ENCODE data around the gene NKX2-1.

Gene NKX2-1

GRCh38 chr14:36511981-36512584, 7.9 kb downstream of the NKX2-1 start:
- Histone ChIP-seq H3K36me3 (ENCODE audit: control insufficient read depth in 1 of 2, insufficient read depth in 2 of 2, low read length in 2 of 2) (no peaks in the 10 kb centered on the region), H3K9me3 (ENCODE audit: control insufficient read depth in 1 of 2, low read length in 2 of 2) (no peaks in the 10 kb centered on the region), H3K9ac (ENCODE audit: low read depth in 1 of 2, low read length in 2 of 2) (no peak overlapping the region), H3K27ac (ENCODE audit: low read depth, low read length) (no peak overlapping the region), H3K4me1 (ENCODE audit: control insufficient read depth in 1 of 2, insufficient read depth in 2 of 2, low read length in 2 of 2) (no peaks in the 10 kb centered on the region), H3K4me3 (ENCODE audit: low read depth in 1 of 2, low read length in 2 of 2) (no peak overlapping the region), H3K27me3 (ENCODE audit: control insufficient read depth in 1 of 2, insufficient read depth in 2 of 2, low read length in 2 of 2) (peaks cover 83 to 87% of the 10 kb centered on the region in 2 donors)

- H3K4me3 ChIP-seq (ENCODE audit: low read depth in 1 of 2, low read length in 2 of 2) = no peak overlapping the region
- H3K4me1 ChIP-seq (ENCODE audit: control insufficient read depth in 1 of 2, insufficient read depth in 2 of 2, low read length in 2 of 2) = no peaks in the 10 kb centered on the region
- no peaks in the 10 kb centered on the region for H3K9me3 ChIP-seq (ENCODE audit: control insufficient read depth in 1 of 2, low read length in 2 of 2)
- no peaks in the 10 kb centered on the region for H3K36me3 ChIP-seq (ENCODE audit: control insufficient read depth in 1 of 2, insufficient read depth in 2 of 2, low read length in 2 of 2)
- peaks cover 86 to 92% of the 10 kb centered on the region in 2 donors for H3K27me3 ChIP-seq (ENCODE audit: control insufficient read depth in 1 of 2, insufficient read depth in 2 of 2, low read length in 2 of 2)
- H3K27ac ChIP-seq (ENCODE audit: low read depth, low read length) = no peak overlapping the region
- H3K9ac ChIP-seq (ENCODE audit: low read depth in 1 of 2, low read length in 2 of 2) = no peak overlapping the region
These were observed 9.2 kb downstream of the NKX2-1 start for GRCh38 chr14:36510874-36511273.

- peaks cover 83 to 91% of the 10 kb centered on the region in 2 donors for H3K27me3 ChIP-seq (ENCODE audit: control insufficient read depth in 1 of 2, insufficient read depth in 2 of 2, low read length in 2 of 2)
- H3K4me1 ChIP-seq (ENCODE audit: control insufficient read depth in 1 of 2, insufficient read depth in 2 of 2, low read length in 2 of 2) = no peaks in the 10 kb centered on the region
- no peak overlapping the region for H3K9ac ChIP-seq (ENCODE audit: low read depth in 1 of 2, low read length in 2 of 2)
- no peaks in the 10 kb centered on the region for H3K36me3 ChIP-seq (ENCODE audit: control insufficient read depth in 1 of 2, insufficient read depth in 2 of 2, low read length in 2 of 2)
- H3K27ac ChIP-seq (ENCODE audit: low read depth, low read length) = no peak overlapping the region
- H3K9me3 ChIP-seq (ENCODE audit: control insufficient read depth in 1 of 2, low read length in 2 of 2) = no peaks in the 10 kb centered on the region
- no peak overlapping the region for H3K4me3 ChIP-seq (ENCODE audit: low read depth in 1 of 2, low read length in 2 of 2)
These were observed 9.8 kb downstream of the NKX2-1 start for GRCh38 chr14:36510078-36510799.

- H3K27me3 ChIP-seq (ENCODE audit: control insufficient read depth in 1 of 2, insufficient read depth in 2 of 2, low read length in 2 of 2) = peaks cover 86 to 91% of the 10 kb centered on the region in 2 donors
- no peak overlapping the region for H3K4me3 ChIP-seq (ENCODE audit: low read depth in 1 of 2, low read length in 2 of 2)
- H3K27ac ChIP-seq (ENCODE audit: low read depth, low read length) = no peak overlapping the region
- no peak overlapping the region for H3K9ac ChIP-seq (ENCODE audit: low read depth in 1 of 2, low read length in 2 of 2)
- no peaks in the 10 kb centered on the region for H3K36me3 ChIP-seq (ENCODE audit: control insufficient read depth in 1 of 2, insufficient read depth in 2 of 2, low read length in 2 of 2)
- no peaks in the 10 kb centered on the region for H3K9me3 ChIP-seq (ENCODE audit: control insufficient read depth in 1 of 2, low read length in 2 of 2)
- no peaks in the 10 kb centered on the region for H3K4me1 ChIP-seq (ENCODE audit: control insufficient read depth in 1 of 2, insufficient read depth in 2 of 2, low read length in 2 of 2)
These were observed 10.7 kb downstream of the NKX2-1 start for GRCh38 chr14:36509069-36509917.

GRCh38 chr14:36508418-36509068, 11.5 kb downstream of the NKX2-1 start:
- Histone ChIP-seq H3K4me3 (ENCODE audit: low read depth in 1 of 2, low read length in 2 of 2) (no peak overlapping the region), H3K27ac (ENCODE audit: low read depth, low read length) (no peak overlapping the region), H3K36me3 (ENCODE audit: control insufficient read depth in 1 of 2, insufficient read depth in 2 of 2, low read length in 2 of 2) (no peaks in the 10 kb centered on the region), H3K9me3 (ENCODE audit: control insufficient read depth in 1 of 2, low read length in 2 of 2) (no peaks in the 10 kb centered on the region), H3K27me3 (ENCODE audit: control insufficient read depth in 1 of 2, insufficient read depth in 2 of 2, low read length in 2 of 2) (peaks cover 86 to 90% of the 10 kb centered on the region in 2 donors), H3K4me1 (ENCODE audit: control insufficient read depth in 1 of 2, insufficient read depth in 2 of 2, low read length in 2 of 2) (no peaks in the 10 kb centered on the region), H3K9ac (ENCODE audit: low read depth in 1 of 2, low read length in 2 of 2) (no peak overlapping the region)

GRCh38 chr14:36507847-36508417, 12.1 kb downstream of the NKX2-1 start:
- Histone ChIP-seq H3K36me3 (ENCODE audit: control insufficient read depth in 1 of 2, insufficient read depth in 2 of 2, low read length in 2 of 2) (no peaks in the 10 kb centered on the region), H3K27me3 (ENCODE audit: control insufficient read depth in 1 of 2, insufficient read depth in 2 of 2, low read length in 2 of 2) (peaks cover 87 to 90% of the 10 kb centered on the region in 2 donors), H3K9me3 (ENCODE audit: control insufficient read depth in 1 of 2, low read length in 2 of 2) (no peaks in the 10 kb centered on the region), H3K4me1 (ENCODE audit: control insufficient read depth in 1 of 2, insufficient read depth in 2 of 2, low read length in 2 of 2) (no peaks in the 10 kb centered on the region), H3K4me3 (ENCODE audit: low read depth in 1 of 2, low read length in 2 of 2) (no peak overlapping the region), H3K27ac (ENCODE audit: low read depth, low read length) (no peak overlapping the region), H3K9ac (ENCODE audit: low read depth in 1 of 2, low read length in 2 of 2) (no peak overlapping the region)

GRCh38 chr14:36506732-36507614, 13.1 kb downstream of the NKX2-1 start:
- H3K27me3 ChIP-seq (ENCODE audit: control insufficient read depth in 1 of 2, insufficient read depth in 2 of 2, low read length in 2 of 2) = peaks cover 87 to 89% of the 10 kb centered on the region in 2 donors
- H3K4me3 ChIP-seq (ENCODE audit: low read depth in 1 of 2, low read length in 2 of 2) = no peak overlapping the region
- H3K9ac ChIP-seq (ENCODE audit: low read depth in 1 of 2, low read length in 2 of 2) = no peak overlapping the region
- no peaks in the 10 kb centered on the region for H3K9me3 ChIP-seq (ENCODE audit: control insufficient read depth in 1 of 2, low read length in 2 of 2)
- H3K4me1 ChIP-seq (ENCODE audit: control insufficient read depth in 1 of 2, insufficient read depth in 2 of 2, low read length in 2 of 2) = no peaks in the 10 kb centered on the region
- H3K27ac ChIP-seq (ENCODE audit: low read depth, low read length) = no peak overlapping the region
- no peaks in the 10 kb centered on the region for H3K36me3 ChIP-seq (ENCODE audit: control insufficient read depth in 1 of 2, insufficient read depth in 2 of 2, low read length in 2 of 2)

- Histone ChIP-seq H3K4me1 (ENCODE audit: control insufficient read depth in 1 of 2, insufficient read depth in 2 of 2, low read length in 2 of 2) (no peaks in the 10 kb centered on the region), H3K27me3 (ENCODE audit: control insufficient read depth in 1 of 2, insufficient read depth in 2 of 2, low read length in 2 of 2) (peaks cover 85% of the 10 kb centered on the region in 2 donors), H3K9me3 (ENCODE audit: control insufficient read depth in 1 of 2, low read length in 2 of 2) (no peaks in the 10 kb centered on the region), H3K4me3 (ENCODE audit: low read depth in 1 of 2, low read length in 2 of 2) (no peak overlapping the region), H3K27ac (ENCODE audit: low read depth, low read length) (no peak overlapping the region), H3K9ac (ENCODE audit: low read depth in 1 of 2, low read length in 2 of 2) (no peak overlapping the region), H3K36me3 (ENCODE audit: control insufficient read depth in 1 of 2, insufficient read depth in 2 of 2, low read length in 2 of 2) (no peaks in the 10 kb centered on the region)
These were observed 13.9 kb downstream of the NKX2-1 start for GRCh38 chr14:36505892-36506731.

Data from duodenal mucosa (tissue), 2 donors.